Neural progenitor cell (in vitro differentiated cells): ENCODE measurements around the gene MED1. TPM values are rescaled to one million over a fixed set of nuclear protein-coding genes. Genes with fewer than 3 reads are reported as not detected.

ENCODE experiments used
- DNase-seq: peaks from one replicate; pipeline ENCODE4 v3.0.0-alpha.2; 2016; ENCODE audit warnings: low spot score
- H2AFZ ChIP-seq: fragments of 200-600 bp; sonication (generic); replicated peaks from 2 replicates; pipeline ENCODE4 v1.6.1; 2016; ENCODE audit warnings: antibody characterized with exemption
- H3F3A ChIP-seq: fragments of 200-600 bp; sonication (generic); 2 replicates; pipeline ENCODE4 v1.6.1; 2016; ENCODE audit warnings: antibody characterized with exemption, low read depth
- H3K27ac ChIP-seq: fragments of 200-600 bp; sonication (generic); 2 replicates; pipeline ENCODE4 v1.5.1; 2016; ENCODE audit warnings: mild to moderate bottlenecking
- H3K27me3 ChIP-seq: fragments of 200-600 bp; sonication (generic); 2 replicates; pipeline ENCODE4 v1.6.1; 2016; ENCODE audit warnings: mild to moderate bottlenecking, moderate library complexity
- H3K36me3 ChIP-seq: fragments of 200-600 bp; sonication (generic); 2 replicates; pipeline ENCODE4 v1.5.1; 2016
- H3K4me1 ChIP-seq: fragments of 200-600 bp; sonication (generic); 2 replicates; pipeline ENCODE4 v1.6.1; 2016; ENCODE audit warnings: mixed run types
- H3K4me2 ChIP-seq: fragments of 200-600 bp; sonication (generic); 2 replicates; pipeline ENCODE4 v1.6.1; 2016
- H3K4me3 ChIP-seq: fragments of 200-600 bp; sonication (generic); 2 replicates; pipeline ENCODE4 v1.5.1; 2016
- H3K79me2 ChIP-seq: fragments of 200-600 bp; sonication (generic); 2 replicates; pipeline ENCODE4 v1.6.1; 2016; ENCODE audit warnings: low read depth
- H3K9ac ChIP-seq: fragments of 200-600 bp; sonication (generic); 2 replicates; pipeline ENCODE4 v1.6.1; 2016
- H3K9me3 ChIP-seq: fragments of 200-600 bp; sonication (generic); 2 replicates; pipeline ENCODE4 v1.5.1; 2016; ENCODE audit warnings: low read depth
- H4K20me1 ChIP-seq: fragments of 200-600 bp; sonication (generic); 2 replicates; pipeline ENCODE4 v1.6.1; 2016; ENCODE audit warnings: low read depth
- H3K27ac Mint-ChIP-seq: 3 replicates; pipeline ENCODE4 v1.8.0; 2021; ENCODE audit warnings: mixed read lengths
- H3K27me3 Mint-ChIP-seq: 2 replicates; pipeline ENCODE4 v1.8.0; 2022; ENCODE audit warnings: low read depth, mild to moderate bottlenecking, inconsistent platforms, moderate library complexity, mixed read lengths; ENCODE audit not compliant: insufficient read depth
- H3K36me3 Mint-ChIP-seq: 3 replicates; pipeline ENCODE4 v1.8.0; 2021; ENCODE audit warnings: mixed read lengths
- H3K4me1 Mint-ChIP-seq: 3 replicates; pipeline ENCODE4 v1.8.0; 2021; ENCODE audit warnings: mixed read lengths
- H3K4me3 Mint-ChIP-seq: 3 replicates; pipeline ENCODE4 v1.8.0; 2021; ENCODE audit warnings: mild to moderate bottlenecking, moderate library complexity, mixed read lengths
- H3K9me3 Mint-ChIP-seq: 3 replicates; pipeline ENCODE4 v1.8.0; 2020; ENCODE audit warnings: mixed read lengths
- CTCF ChIP-seq: fragments of 200-600 bp; sonication (generic); IDR thresholded peaks from 2 replicates; pipeline ENCODE4 v1.5.1; 2017; ENCODE audit warnings: antibody characterized with exemption, mild to moderate bottlenecking
- EZH2 ChIP-seq: fragments of 200-600 bp; sonication (generic); IDR thresholded peaks from 2 replicates; pipeline ENCODE4 v1.6.1; 2017; ENCODE audit warnings: antibody characterized with exemption, mild to moderate bottlenecking, moderate library complexity
- EZH2phosphoT487 ChIP-seq: fragments of 200-600 bp; sonication (generic); IDR thresholded peaks from 2 replicates; pipeline ENCODE4 v1.6.1; 2017; ENCODE audit warnings: antibody characterized with exemption
- total RNA-seq: library from RNA; depleted of rRNA; stranded (reverse); fragments of >200 nt; gene quantifications from 2 replicates; pipeline ENCODE4 v1.2.3, GENCODE V29; 2015; ENCODE audit warnings: low replicate concordance

Gene MED1
- total RNA-seq, 1 donor from 2014 or later, result 35.6 TPM

- no peak overlapping the region for H3K4me3 ChIP-seq
- H3K27ac Mint-ChIP-seq, result no peak overlapping the region
- H3K27ac ChIP-seq, result no peak overlapping the region
- no peak for DNase-seq
- H3K9me3 ChIP-seq, result no peaks in the 10 kb centered on the region
- H3K79me2 ChIP-seq, result peaks cover 37% of the 10 kb centered on the region
- no peak overlapping the region for H3K4me3 Mint-ChIP-seq
- peaks cover 10% of the 10 kb centered on the region for H3K36me3 ChIP-seq
- H3K9me3 Mint-ChIP-seq, result no peaks in the 10 kb centered on the region
- no peak overlapping the region for H3K9ac ChIP-seq
- H3K4me1 Mint-ChIP-seq, result no peaks in the 10 kb centered on the region
- no peaks in the 10 kb centered on the region for H3F3A ChIP-seq
- H3K27me3 ChIP-seq, result no peaks in the 10 kb centered on the region
- peaks cover 3% of the 10 kb centered on the region for H4K20me1 ChIP-seq
- H3K4me1 ChIP-seq, result no peaks in the 10 kb centered on the region
- TF ChIP-seq EZH2, result no peak
- TF ChIP-seq EZH2phosphoT487, result no peak
- no peak for TF ChIP-seq CTCF
- H3K27me3 Mint-ChIP-seq, result no peaks in the 10 kb centered on the region
- peaks cover 8% of the 10 kb centered on the region for H3K36me3 Mint-ChIP-seq
- H2AFZ ChIP-seq, result no peak overlapping the region
- H3K4me2 ChIP-seq, result no peak overlapping the region
These were observed 35.2 kb upstream of the MED1 start for GRCh38 chr17:39486242-39486641.

- H3F3A ChIP-seq, result no peaks in the 10 kb centered on the region
- Mint-ChIP-seq H3K27ac (no peak overlapping the region), H3K4me3 (no peak overlapping the region), H3K9me3 (no peaks in the 10 kb centered on the region), H3K36me3 (peaks cover 7% of the 10 kb centered on the region), H3K4me1 (no peaks in the 10 kb centered on the region), H3K27me3 (no peaks in the 10 kb centered on the region)
- DNase-seq, result no peak
- peaks cover 4% of the 10 kb centered on the region for H3K36me3 ChIP-seq
- H3K27me3 ChIP-seq, result no peaks in the 10 kb centered on the region
- H3K27ac ChIP-seq, result no peak overlapping the region
- H3K4me2 ChIP-seq, result no peak overlapping the region
- H2AFZ ChIP-seq, result no peak overlapping the region
- peaks cover 37% of the 10 kb centered on the region for H3K79me2 ChIP-seq
- TF ChIP-seq EZH2phosphoT487, result no peak
- TF ChIP-seq CTCF, result no peak
- TF ChIP-seq EZH2, result no peak
- H3K4me1 ChIP-seq, result no peaks in the 10 kb centered on the region
- H3K4me3 ChIP-seq, result no peak overlapping the region
- H4K20me1 ChIP-seq, result peaks cover 3% of the 10 kb centered on the region
- no peaks in the 10 kb centered on the region for H3K9me3 ChIP-seq
- no peak overlapping the region for H3K9ac ChIP-seq
These were observed 34.5 kb upstream of the MED1 start for GRCh38 chr17:39485555-39485954.

GRCh38 chr17:39484178-39484577 lies 33.1 kb upstream of the MED1 start:
- Histone ChIP-seq H3K79me2 (peaks cover 37% of the 10 kb centered on the region), H3K27ac (no peak overlapping the region), H3K4me1 (no peaks in the 10 kb centered on the region), H3K36me3 (no peaks in the 10 kb centered on the region), H4K20me1 (peaks cover 3% of the 10 kb centered on the region), H2AFZ (no peak overlapping the region), H3K9ac (no peak overlapping the region), H3K27me3 (no peaks in the 10 kb centered on the region), H3K9me3 (no peaks in the 10 kb centered on the region), H3K4me2 (no peak overlapping the region), H3K4me3 (no peak overlapping the region), H3F3A (no peaks in the 10 kb centered on the region)
- Mint-ChIP-seq H3K27ac (no peak overlapping the region), H3K4me1 (no peaks in the 10 kb centered on the region), H3K27me3 (no peaks in the 10 kb centered on the region), H3K36me3 (peaks cover 6% of the 10 kb centered on the region), H3K9me3 (no peaks in the 10 kb centered on the region), H3K4me3 (no peak overlapping the region)
- DNase-seq, result no peak
- TF ChIP-seq EZH2phosphoT487 (no peak), CTCF (no peak), EZH2 (no peak)
